Measurements from ENCODE around the gene YBEY.

- TF ChIP-seq CTCF (IDR thresholded peaks at IDR 0.05; ENCODE audit: extremely low read depth in 1 of 2, insufficient read depth in 1 of 2, low read depth in 1 of 2, low read length in 2 of 2) (no peak), MYC (IDR thresholded peaks at IDR 0.05; ENCODE audit: low read depth, low read length) (no peak), POLR2A (IDR thresholded peaks at IDR 0.05; ENCODE audit: low read depth, low read length) (no peak), EZH2 (IDR thresholded peaks at IDR 0.05; ENCODE audit: borderline replicate concordance, low read depth, low read length, severe bottlenecking) (no peak), POLR2AphosphoS5 (IDR thresholded peaks at IDR 0.05; ENCODE audit: insufficient read depth, low read depth, low read length) (no peak), JUN (IDR thresholded peaks at IDR 0.05; ENCODE audit: borderline replicate concordance, insufficient read depth, insufficient read length, low read depth) (no peak), MAX (IDR thresholded peaks at IDR 0.05; ENCODE audit: insufficient read depth, insufficient read length) (no peak), FOS (IDR thresholded peaks at IDR 0.05; ENCODE audit: borderline replicate concordance, insufficient read depth, low read length) (no peak), GATA2 (IDR thresholded peaks at IDR 0.05; ENCODE audit: insufficient read depth, insufficient read length, low read depth, low read length) (no peak)
Measured at GRCh38 chr21:46266946-46267345, 19.2 kb upstream of the YBEY start.
